HG02938 (cell line): Measurements from ENCODE around the gene PITX1.

Experiments used
- ATAC-seq: cut with Tn5 transposase; IDR thresholded peaks from one replicate; pipeline ENCODE4 v1.9.1; 2021; ENCODE audit warnings: mild to moderate bottlenecking, moderate library complexity; ENCODE audit not compliant: unreplicated experiment

PITX1 gene

GRCh38 chr5:135030123-135030955 is 3.7 kb downstream of the PITX1 start:
- no peak for ATAC-seq

- ATAC-seq, result no peak
These were observed 4.4 kb downstream of the PITX1 start for GRCh38 chr5:135029477-135030122.

GRCh38 chr5:135028791-135029476 is 5.1 kb downstream of the PITX1 start:
- no peak for ATAC-seq

- ATAC-seq, result no peak
These were observed 6.1 kb downstream of the PITX1 start for GRCh38 chr5:135027697-135028615.

- ATAC-seq, result no peak
These were observed 6.7 kb downstream of the PITX1 start for GRCh38 chr5:135027266-135027696.

- ATAC-seq, result no peak
These were observed 7.3 kb downstream of the PITX1 start for GRCh38 chr5:135026645-135027265.

- no peak for ATAC-seq
These were observed 8.0 kb downstream of the PITX1 start for GRCh38 chr5:135025730-135026644.

- no peak for ATAC-seq
These were observed 8.9 kb downstream of the PITX1 start for GRCh38 chr5:135024956-135025729.

- no peak for ATAC-seq
These were observed 13.7 kb downstream of the PITX1 start for GRCh38 chr5:135020111-135020895.

GRCh38 chr5:135019314-135019713 is 14.7 kb downstream of the PITX1 start:
- no peak for ATAC-seq

GRCh38 chr5:135018457-135018856 is 15.6 kb downstream of the PITX1 start:
- no peak for ATAC-seq

- ATAC-seq, result no peak
These were observed 17.2 kb downstream of the PITX1 start for GRCh38 chr5:135016861-135017290.

GRCh38 chr5:135015942-135016341 is 18.1 kb downstream of the PITX1 start:
- ATAC-seq, result no peak

- ATAC-seq, result no peak
These were observed 20.0 kb downstream of the PITX1 start for GRCh38 chr5:135013947-135014570.

GRCh38 chr5:135013445-135013844 is 20.6 kb downstream of the PITX1 start:
- ATAC-seq, result no peak

GRCh38 chr5:135012951-135013391 is 21.1 kb downstream of the PITX1 start:
- no peak for ATAC-seq

- no peak for ATAC-seq
These were observed 21.9 kb downstream of the PITX1 start for GRCh38 chr5:135012033-135012588.
